Cardiac septum (tissue), 1 donor: ENCODE results near the gene KCNMB2. TPM values are rescaled to one million over a fixed set of nuclear protein-coding genes. Genes with fewer than 3 reads are reported as not detected.
"Not testable (repeated sequence)": the region's sequence is repeated elsewhere in the genome, so short reads cannot be mapped to it uniquely, and the experiment has no call there.

Source experiments
- DNase-seq: peaks from one replicate; pipeline ENCODE4 v3.0.0-alpha.2; 2020; ENCODE audit warnings: low spot score
- intact Hi-C: fragments of 100-400 bp; cut with DNase I; formaldehyde crosslinking; loops from one replicate; pipeline ENCODE4 v1.14.0; 2022
- total RNA-seq: library from RNA; stranded (reverse); fragmentation: NEBNext Ultra II Directional; extraction: Animal tissue kit (Norgen Biotek cat#: 25700); gene quantifications from one replicate; pipeline ENCODE4 v1.2.1, GENCODE V29; 2021
- donor health status: DM: no; HTN: no; CAD: no.

The KCNMB2 gene
- total RNA-seq, 1 donor from 2014 or later = 3.8 TPM

GRCh38 chr3:178735032-178735674 lies 198.9 kb downstream of the KCNMB2 start:
- no peak for DNase-seq

DNA sequence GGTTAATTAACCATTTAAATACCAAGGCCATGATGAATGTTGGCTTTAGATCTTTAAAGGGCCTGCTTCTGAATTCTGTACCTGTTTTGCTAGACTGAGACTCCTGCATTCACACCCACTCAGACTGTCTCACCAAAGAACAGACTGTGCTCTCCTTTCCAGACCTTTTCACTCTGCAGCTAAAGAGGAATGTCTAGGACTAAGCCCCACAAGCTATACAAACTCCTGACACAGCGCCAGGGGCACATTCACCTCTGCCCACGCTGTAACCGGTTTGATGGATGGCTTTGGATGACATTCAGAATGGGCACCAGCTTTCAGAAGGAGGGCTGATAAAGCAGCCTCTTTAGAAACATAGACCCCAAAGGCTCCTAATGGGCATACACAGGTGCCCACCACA lies 200.1 kb downstream of the KCNMB2 start:
- DNase-seq = no peak
- intact Hi-C loops = loop anchor here (5.0 kb wide), 1 partner anchor 59 kb away; no protein-coding TSS in a partner anchor

More at GRCh38 chr3:178735032-178735674, 198.9 kb downstream of the KCNMB2 start:
- intact Hi-C loops = loop anchor here (5.0 kb wide), 1 partner anchor 58 kb away; no protein-coding TSS in a partner anchor

DNA sequence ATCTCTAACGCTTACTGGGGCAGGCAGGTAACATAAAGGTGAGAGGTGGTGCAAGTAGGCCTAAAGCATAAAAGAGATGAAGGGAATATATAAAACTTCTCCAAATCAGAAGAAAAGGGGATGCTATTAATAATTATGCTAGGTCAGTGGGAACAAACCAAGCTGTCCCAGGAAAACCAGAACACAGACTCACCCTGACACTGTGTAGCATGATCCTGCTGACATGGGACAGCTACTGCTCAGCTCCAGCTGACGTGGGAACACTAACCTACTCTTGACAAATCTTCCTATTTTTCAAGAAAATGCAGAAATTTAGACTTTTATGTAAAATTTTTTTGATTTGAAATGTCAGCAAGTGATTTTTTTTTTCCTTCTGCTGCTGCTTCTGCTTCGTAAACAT lies 203.5 kb downstream of the KCNMB2 start:
- intact Hi-C loops = loop anchor here (5.0 kb wide), 1 partner anchor 62 kb away; no protein-coding TSS in a partner anchor
- DNase-seq = no peak

DNA sequence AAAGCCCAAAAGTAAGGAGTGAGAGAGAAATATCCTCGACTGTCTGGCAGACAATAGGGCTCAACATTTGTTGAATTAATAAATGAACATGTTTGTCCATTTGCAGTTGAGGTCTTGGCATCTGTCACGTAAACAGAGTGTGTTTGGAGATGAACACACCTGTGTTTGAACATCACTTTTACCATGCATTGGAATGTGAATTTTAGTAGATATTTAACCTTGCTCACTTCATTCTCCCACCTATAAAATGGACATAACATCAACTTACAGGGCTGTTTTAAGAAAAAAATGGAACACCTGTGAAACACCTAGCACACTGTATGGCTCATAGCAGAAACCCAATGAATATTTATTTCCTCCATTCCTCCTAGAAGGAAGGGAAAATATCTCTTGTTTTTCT lies 204.8 kb downstream of the KCNMB2 start:
- intact Hi-C loops = no loop called here

GRCh38 chr3:178743297-178743696 lies 207.1 kb downstream of the KCNMB2 start:
- DNase-seq = no peak
- intact Hi-C loops = no loop called here

More for the DNA sequence above, 204.8 kb downstream of the KCNMB2 start:
- no peak for DNase-seq

DNA sequence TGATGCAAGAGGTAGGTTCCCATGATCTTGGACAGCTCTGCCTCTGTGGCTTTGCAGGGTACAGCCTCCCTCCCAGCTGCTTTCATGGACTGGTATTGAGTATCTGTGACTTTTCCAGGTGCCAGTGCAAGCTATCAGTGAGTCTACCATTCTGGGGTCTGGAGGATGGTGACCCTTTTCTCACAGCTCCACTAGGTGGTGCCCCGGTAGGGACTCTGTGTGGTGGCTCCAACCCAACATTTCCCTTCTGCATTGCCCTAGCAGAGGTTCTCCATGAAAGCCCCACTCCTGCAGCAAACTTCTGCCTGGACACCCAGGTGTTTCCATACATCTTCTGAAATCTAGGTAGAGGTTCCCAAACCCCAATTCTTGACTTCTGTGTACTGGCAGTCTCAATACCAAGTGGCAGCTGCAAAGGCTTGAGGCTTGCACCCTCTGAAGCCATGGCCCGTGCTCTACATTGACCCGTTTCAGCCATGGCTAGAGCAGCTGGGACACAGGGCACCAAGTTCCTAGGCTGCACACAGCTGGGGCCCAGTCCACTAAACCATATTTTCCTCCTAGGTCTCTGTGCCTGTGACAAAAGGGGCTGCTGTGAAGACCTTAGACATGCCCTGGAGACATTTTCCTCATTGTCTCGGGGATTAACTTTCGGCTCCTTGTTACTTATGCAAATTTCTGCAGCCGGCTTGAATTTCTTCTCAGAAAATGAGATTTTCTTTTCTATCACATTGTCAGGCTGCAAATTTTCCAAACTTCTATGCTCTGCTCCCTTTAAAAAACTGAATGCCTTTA lies 209.8 kb downstream of the KCNMB2 start:
- DNase-seq, intact Hi-C loops: not testable (repeated sequence)

DNA sequence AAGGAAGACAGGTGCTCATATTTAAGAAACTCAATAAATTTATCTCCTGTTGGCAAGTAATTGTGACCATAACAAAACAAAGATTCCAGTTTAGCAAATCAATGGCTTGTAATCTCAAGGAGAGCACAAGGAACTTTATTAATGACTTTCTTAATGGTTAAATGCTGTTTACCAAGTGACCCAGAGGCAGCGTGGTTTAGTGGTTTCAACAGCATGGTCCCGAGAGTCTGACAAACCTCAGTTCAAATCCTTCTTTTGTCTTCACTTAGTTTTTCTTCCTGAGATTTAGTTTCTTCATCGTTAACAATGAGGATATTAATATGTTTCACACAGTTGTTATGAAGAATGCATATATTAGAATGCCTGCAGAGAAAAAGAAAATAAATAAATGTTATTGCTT lies 212.6 kb downstream of the KCNMB2 start:
- DNase-seq = no peak
- intact Hi-C loops = no loop called here

DNA sequence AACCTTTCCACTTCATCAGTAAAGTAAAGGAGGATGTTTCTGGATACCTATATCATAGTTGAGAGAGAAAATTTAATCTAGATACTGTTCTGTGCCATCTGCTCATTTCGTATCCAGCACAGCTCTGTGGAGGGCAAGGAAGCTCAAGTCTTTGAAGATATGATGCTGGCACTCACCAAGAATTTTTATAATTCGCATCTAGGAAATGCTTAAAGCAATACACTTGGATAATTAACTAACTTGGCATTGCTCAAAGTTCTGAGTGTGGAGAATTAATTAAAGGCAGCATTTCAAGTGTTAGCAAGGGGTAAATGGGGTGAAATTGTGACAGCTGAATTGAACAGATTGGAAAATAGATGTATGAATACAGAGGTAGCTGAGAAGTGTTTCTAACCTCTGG lies 213.2 kb downstream of the KCNMB2 start:
- intact Hi-C loops = no loop called here
- no peak for DNase-seq

- intact Hi-C loops = no loop called here
- DNase-seq = no peak
These were observed 214.5 kb downstream of the KCNMB2 start for GRCh38 chr3:178750639-178751300.

DNA sequence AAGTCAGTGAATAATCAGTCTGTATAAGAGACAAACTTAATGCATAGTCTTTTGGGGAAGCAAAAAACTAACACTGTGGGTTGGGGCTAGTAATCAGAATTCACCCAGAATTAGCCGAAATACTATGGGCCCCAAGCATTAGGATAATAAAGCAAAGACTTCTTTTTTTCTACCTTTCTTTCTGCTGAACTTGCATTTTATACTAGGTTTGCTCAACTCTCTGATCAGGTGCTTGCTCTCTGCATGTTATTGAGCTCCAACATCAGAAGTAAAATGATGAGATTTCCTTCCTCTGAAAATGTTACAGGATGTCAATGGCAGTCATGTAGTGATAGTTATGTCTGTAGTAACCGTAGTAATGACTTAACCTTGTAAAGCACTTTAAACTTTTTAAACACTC lies 216.6 kb downstream of the KCNMB2 start:
- intact Hi-C loops = no loop called here
- no peak for DNase-seq

DNA sequence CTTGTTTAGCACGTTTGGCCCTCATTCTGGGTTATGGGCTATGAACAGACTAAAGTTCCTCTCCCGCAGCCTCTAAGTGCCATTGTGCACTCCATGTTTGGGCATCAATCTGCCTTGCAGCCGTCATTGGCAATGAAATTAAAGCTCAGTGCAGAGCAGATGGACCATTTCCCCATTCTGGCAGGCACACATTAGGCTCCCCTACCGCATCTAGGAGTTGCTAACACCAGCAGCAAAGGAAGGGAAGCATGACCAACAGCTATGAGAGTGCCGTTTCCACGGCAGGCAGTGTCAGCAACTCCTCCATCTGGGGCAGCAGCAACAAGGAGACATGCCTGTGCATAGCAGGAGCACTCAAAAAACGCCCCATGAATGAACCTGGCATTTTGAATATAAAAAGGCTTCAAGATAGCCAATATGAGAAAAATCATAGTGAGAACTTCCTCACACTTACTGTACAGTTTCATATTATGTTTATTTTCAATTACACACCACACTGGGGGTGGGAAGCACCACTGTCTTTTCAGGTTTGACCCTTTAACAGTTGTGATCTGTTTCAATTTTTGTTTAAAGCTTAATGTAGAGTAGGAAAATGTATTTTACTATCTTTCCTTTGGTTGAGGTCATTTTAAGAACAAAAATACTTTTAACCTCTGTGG lies 218.7 kb downstream of the KCNMB2 start:
- intact Hi-C loops = no loop called here
- DNase-seq = no peak

DNA sequence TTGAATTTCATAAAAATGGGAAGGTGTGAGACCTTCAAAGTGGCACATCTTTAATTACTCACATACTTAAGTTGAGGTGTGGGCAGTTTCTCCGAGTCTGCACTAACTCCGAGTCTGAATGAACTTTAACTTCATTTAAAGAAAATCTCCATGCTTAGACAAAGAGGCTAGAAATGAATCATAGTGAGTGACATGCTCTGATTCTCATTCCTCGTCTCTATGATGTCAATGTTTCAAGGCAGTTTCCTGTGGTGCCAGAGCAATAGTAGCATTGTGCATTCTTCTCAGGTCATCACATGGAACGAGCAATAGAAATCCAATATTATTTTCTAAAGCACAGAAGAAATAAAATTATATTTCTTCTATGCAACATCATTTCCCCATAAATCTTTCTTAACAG lies 224.8 kb downstream of the KCNMB2 start:
- intact Hi-C loops = no loop called here
- DNase-seq = no peak

GRCh38 chr3:178761461-178761860 lies 225.2 kb downstream of the KCNMB2 start:
- intact Hi-C loops = no loop called here
- no peak for DNase-seq

- intact Hi-C loops = no loop called here
- DNase-seq = no peak
These were observed 226.1 kb downstream of the KCNMB2 start for GRCh38 chr3:178762385-178762784.

- intact Hi-C loops = no loop called here
- no peak for DNase-seq
These were observed 229.2 kb downstream of the KCNMB2 start for GRCh38 chr3:178765472-178765871.

DNA sequence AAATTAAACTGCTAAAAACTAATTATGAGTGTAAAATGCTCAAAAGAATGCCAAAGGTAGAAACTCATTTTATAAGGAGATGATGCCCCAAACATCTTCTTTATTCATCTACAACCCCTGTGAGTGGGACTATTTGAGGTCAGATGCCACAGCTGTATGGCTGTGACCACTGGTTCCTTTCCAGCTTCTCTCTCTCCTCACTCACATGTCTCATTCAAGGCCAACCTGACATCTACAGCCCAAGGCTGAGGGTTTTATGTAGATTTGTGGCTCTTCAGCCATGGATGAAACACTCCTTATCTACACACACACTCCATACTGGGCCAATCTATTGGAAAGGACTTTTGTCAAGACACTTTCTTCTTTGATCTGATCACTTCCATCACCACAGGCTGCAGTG lies 231.3 kb downstream of the KCNMB2 start:
- no peak for DNase-seq
- intact Hi-C loops = no loop called here

DNA sequence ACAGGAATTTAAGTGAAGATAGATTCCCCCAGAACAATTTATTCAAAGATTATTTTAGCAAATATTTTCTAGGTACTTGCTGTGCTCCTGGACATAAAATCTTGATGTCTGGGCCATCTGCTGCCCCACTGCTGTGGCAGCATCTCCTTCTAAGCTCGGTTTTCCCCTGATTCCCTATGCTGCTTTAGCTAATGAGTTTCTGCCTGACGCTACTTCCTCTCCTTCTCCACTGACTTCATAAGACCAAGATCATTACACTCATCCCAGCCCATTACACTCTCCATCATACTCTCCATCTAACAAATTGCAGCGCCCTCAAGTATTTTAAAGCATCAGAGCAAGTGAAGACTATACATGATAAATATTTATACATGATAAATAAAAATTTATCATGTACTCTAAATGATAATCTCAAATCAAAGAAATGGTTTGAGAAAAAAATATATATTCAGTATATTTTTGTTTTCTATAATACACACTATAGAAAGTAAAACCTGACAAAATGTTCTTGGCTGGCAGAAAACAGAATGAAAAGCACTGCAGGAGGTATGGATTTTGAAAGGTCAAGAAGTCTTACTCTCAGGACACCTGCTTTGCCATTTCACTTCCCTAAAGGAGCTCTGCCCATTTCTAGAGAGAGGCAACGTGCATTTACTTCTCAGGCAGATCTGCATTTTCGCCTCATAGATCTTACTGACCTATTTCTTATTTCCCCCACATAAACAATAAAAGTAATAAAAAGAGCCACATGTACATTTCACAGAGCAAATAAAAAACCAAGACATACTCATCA lies 232.0 kb downstream of the KCNMB2 start:
- intact Hi-C loops = no loop called here
- DNase-seq = no peak

- DNase-seq = no peak
These were observed 235.3 kb downstream of the KCNMB2 start for GRCh38 chr3:178771511-178771910.

DNA sequence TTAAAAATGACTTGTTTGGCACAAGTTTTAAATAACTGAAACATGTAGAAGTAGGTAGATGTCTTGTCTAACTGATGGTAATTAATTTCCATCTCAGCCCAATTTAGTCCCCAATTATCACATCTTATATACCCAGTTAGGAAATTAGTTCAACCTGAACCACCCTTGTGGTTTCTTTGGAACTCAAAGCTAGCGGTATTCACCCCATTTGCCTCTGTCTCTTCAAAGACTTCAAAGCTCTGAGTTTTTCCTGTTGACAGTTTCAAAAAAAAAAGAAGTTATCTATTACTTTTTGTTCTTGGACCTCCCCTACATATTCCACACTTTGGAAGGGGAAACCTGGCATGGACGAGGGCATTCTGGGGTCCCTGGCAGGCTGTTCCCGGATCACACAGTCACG lies 236.5 kb downstream of the KCNMB2 start:
- DNase-seq = no peak

More at GRCh38 chr3:178771511-178771910, 235.3 kb downstream of the KCNMB2 start:
- intact Hi-C loops = no loop called here

More for the DNA sequence above, 236.5 kb downstream of the KCNMB2 start:
- intact Hi-C loops = no loop called here
